Measurements from ENCODE around the gene BCKDK.

The BCKDK gene

GRCh38 chr16:31080756-31081419 lies 27.3 kb upstream of the BCKDK start:
- Histone ChIP-seq H3K4me3 (ENCODE audit: control insufficient read depth in 1 of 7, extremely low read depth in 1 of 7, insufficient read depth in 4 of 7, low read depth in 2 of 7, low read length in 6 of 7) (no peak overlapping the region), H3K27ac (ENCODE audit: insufficient read depth in 1 of 2, low read depth in 1 of 2, low read length in 2 of 2, poor library complexity in 1 of 2, severe bottlenecking in 2 of 2) (no peak overlapping the region), H3K4me1 (ENCODE audit: control extremely low read depth in 1 of 4, control insufficient read depth in 4 of 4, insufficient read depth in 4 of 4, low read length in 3 of 4) (peaks cover 0 to 15% (median 3%) of the 10 kb centered on the region in 4 experiments), H3K9me3 (ENCODE audit: control extremely low read depth in 1 of 5, control insufficient read depth in 4 of 5, insufficient read depth in 2 of 5, low read depth in 1 of 5, low read length in 4 of 5) (no peaks in the 10 kb centered on the region), H3K27me3 (replicated peaks in 2 of 5; ENCODE audit: control insufficient read depth in 4 of 5, insufficient read depth in 5 of 5, low read length in 4 of 5) (no peaks in the 10 kb centered on the region), H3K36me3 (ENCODE audit: control insufficient read depth in 4 of 4, insufficient read depth in 4 of 4, low read length in 3 of 4) (peaks cover 6 to 95% (median 71%) of the 10 kb centered on the region in 4 experiments)
- POLR2A ChIA-PET = no interaction called here
- 93% methylated on average over 12 of the region's 13 CpGs for WGBS (ENCODE audit: insufficient coverage)
- CTCF ChIA-PET = interaction anchor here (0.6 to 2.1 kb wide), 2 partner anchors 10 to 122 kb away, joined by 3 to 7 read pairs; no protein-coding TSS in a partner anchor
- DNase-seq = no peak

DNA sequence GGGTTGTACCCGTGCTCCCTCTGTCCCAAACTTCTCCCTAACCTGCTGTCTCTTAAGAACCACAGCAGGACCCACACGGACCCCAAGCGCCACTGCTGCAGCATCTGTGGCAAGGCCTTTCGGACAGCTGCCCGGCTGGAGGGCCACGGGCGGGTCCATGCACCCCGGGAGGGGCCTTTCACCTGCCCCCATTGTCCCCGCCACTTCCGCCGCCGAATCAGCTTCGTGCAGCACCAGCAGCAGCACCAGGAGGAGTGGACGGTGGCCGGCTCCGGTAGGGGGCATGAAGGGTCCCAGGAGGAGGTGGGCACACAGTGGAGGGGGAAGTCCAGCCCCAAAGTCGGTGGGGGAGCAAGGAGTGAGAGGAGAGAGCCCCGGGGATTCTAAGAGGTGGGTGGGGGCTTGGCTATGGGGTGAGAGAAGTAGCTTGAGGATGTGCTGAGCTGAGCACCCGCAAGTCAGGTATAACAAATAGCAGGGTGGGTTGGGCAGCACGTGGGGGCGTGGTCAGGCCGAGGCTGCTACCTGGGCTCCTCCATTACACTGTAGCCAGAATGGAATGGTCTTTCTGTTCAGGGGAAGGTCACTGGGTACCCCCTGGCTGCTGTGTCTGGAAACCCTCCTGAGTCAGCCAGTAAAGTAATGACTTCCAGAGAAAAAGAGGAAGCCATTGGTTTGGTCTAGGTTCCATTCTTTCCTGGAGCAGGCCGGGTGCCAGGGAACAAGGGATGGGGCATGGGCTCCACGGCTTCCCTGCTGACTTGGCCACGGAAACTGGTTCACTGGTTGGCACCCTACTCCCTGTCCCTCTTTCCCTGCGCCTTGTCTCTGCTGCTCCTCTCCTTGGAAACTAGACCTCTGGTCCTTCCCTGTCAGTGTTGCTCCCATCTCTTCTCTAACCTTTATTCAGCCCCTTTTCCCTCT lies 26.5 kb upstream of the BCKDK start:
- Histone ChIP-seq H3K27me3 (replicated peaks in 2 of 5; ENCODE audit: control insufficient read depth in 4 of 5, insufficient read depth in 5 of 5, low read length in 4 of 5) (no peaks in the 10 kb centered on the region), H3K4me1 (ENCODE audit: control extremely low read depth in 1 of 4, control insufficient read depth in 4 of 4, insufficient read depth in 4 of 4, low read length in 3 of 4) (peaks cover 0 to 15% (median 3%) of the 10 kb centered on the region in 4 experiments), H3K36me3 (ENCODE audit: control insufficient read depth in 4 of 4, insufficient read depth in 4 of 4, low read length in 3 of 4) (peaks cover 6 to 91% (median 66%) of the 10 kb centered on the region in 4 experiments), H3K27ac (ENCODE audit: insufficient read depth in 1 of 2, low read depth in 1 of 2, low read length in 2 of 2, poor library complexity in 1 of 2, severe bottlenecking in 2 of 2) (no peak overlapping the region), H3K9me3 (ENCODE audit: control extremely low read depth in 1 of 5, control insufficient read depth in 4 of 5, insufficient read depth in 2 of 5, low read depth in 1 of 5, low read length in 4 of 5) (no peaks in the 10 kb centered on the region), H3K4me3 (ENCODE audit: control insufficient read depth in 1 of 7, extremely low read depth in 1 of 7, insufficient read depth in 4 of 7, low read depth in 2 of 7, low read length in 6 of 7) (no peak overlapping the region)
- 92% methylated on average over 21 of the region's 26 CpGs for WGBS (ENCODE audit: insufficient coverage)
- POLR2A ChIA-PET = no interaction called here
- CTCF ChIA-PET = interaction anchor here (0.6 kb wide), 1 partner anchor 123 kb away, joined by 3 read pairs; no protein-coding TSS in a partner anchor
- no peak for DNase-seq

DNA sequence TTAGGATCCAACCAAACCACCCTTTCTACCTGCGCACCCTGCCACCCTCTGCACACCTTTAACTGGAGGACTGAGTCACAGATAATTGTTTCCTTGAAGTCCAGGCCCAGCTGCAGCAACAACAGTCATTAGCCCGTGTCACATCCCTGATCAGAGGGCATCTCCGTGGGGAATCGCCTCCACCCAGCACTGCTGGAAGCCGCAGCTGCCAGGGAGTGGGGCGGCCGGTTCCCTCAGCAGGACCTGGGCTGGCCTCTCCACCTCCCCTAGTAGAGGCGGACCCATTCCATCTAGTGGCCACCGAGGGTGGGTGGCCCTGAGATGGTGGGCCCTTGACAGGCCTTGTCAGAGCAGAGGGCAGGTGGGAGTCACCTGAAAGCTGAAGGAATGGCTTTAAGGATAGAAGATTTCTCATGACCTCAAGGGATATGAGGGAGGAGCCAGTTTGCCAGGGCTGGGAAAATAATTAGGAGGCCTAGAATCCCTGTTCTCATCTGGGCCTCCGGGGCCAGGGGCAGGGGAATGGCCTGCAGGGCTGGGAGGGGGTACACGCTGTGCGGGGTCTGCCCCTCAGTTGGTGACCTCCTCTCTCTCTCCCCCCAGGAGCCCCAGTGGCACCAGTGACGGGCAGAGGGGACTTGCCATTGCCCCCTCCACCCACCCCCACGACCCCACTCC lies 25.7 kb upstream of the BCKDK start:
- H3K27me3 ChIP-seq (replicated peaks in 2 of 5; ENCODE audit: control insufficient read depth in 4 of 5, insufficient read depth in 5 of 5, low read length in 4 of 5) = no peaks in the 10 kb centered on the region
- DNase-seq = no peak
- CTCF ChIA-PET = no interaction called here
- H3K4me1 ChIP-seq (ENCODE audit: control extremely low read depth in 1 of 4, control insufficient read depth in 4 of 4, insufficient read depth in 4 of 4, low read length in 3 of 4) = peaks cover 0 to 15% (median 3%) of the 10 kb centered on the region in 4 experiments
- H3K4me3 ChIP-seq (ENCODE audit: control insufficient read depth in 1 of 7, extremely low read depth in 1 of 7, insufficient read depth in 4 of 7, low read depth in 2 of 7, low read length in 6 of 7) = no peak overlapping the region
- H3K36me3 ChIP-seq (ENCODE audit: control insufficient read depth in 4 of 4, insufficient read depth in 4 of 4, low read length in 3 of 4) = peaks cover 6 to 90% (median 63%) of the 10 kb centered on the region in 4 experiments
- 95% methylated on average over 11 of the region's 14 CpGs for WGBS (ENCODE audit: insufficient coverage)
- H3K9me3 ChIP-seq (ENCODE audit: control extremely low read depth in 1 of 5, control insufficient read depth in 4 of 5, insufficient read depth in 2 of 5, low read depth in 1 of 5, low read length in 4 of 5) = no peaks in the 10 kb centered on the region
- no peak overlapping the region for H3K27ac ChIP-seq (ENCODE audit: insufficient read depth in 1 of 2, low read depth in 1 of 2, low read length in 2 of 2, poor library complexity in 1 of 2, severe bottlenecking in 2 of 2)
- POLR2A ChIA-PET = no interaction called here

GRCh38 chr16:31083081-31083480 lies 25.1 kb upstream of the BCKDK start:
- ChIA-PET POLR2A (no interaction called here), CTCF (no interaction called here)
- Histone ChIP-seq H3K27ac (ENCODE audit: insufficient read depth in 1 of 2, low read depth in 1 of 2, low read length in 2 of 2, poor library complexity in 1 of 2, severe bottlenecking in 2 of 2) (no peak overlapping the region), H3K9me3 (ENCODE audit: control extremely low read depth in 1 of 5, control insufficient read depth in 4 of 5, insufficient read depth in 2 of 5, low read depth in 1 of 5, low read length in 4 of 5) (no peaks in the 10 kb centered on the region), H3K4me1 (ENCODE audit: control extremely low read depth in 1 of 4, control insufficient read depth in 4 of 4, insufficient read depth in 4 of 4, low read length in 3 of 4) (peaks cover 0 to 15% (median 3%) of the 10 kb centered on the region in 4 experiments), H3K36me3 (ENCODE audit: control insufficient read depth in 4 of 4, insufficient read depth in 4 of 4, low read length in 3 of 4) (peaks cover 6 to 85% (median 59%) of the 10 kb centered on the region in 4 experiments), H3K27me3 (replicated peaks in 2 of 5; ENCODE audit: control insufficient read depth in 4 of 5, insufficient read depth in 5 of 5, low read length in 4 of 5) (no peaks in the 10 kb centered on the region), H3K4me3 (ENCODE audit: control insufficient read depth in 1 of 7, extremely low read depth in 1 of 7, insufficient read depth in 4 of 7, low read depth in 2 of 7, low read length in 6 of 7) (no peak overlapping the region)
- no CpG with 5 or more reads among the region's 9 CpGs for WGBS (ENCODE audit: insufficient coverage)
- DNase-seq = no peak

GRCh38 chr16:31083556-31083955 lies 24.6 kb upstream of the BCKDK start:
- no peak for DNase-seq
- POLR2A ChIA-PET = interaction anchor here (1.2 kb wide), 1 partner anchor 67 kb away, joined by 4 read pairs; no protein-coding TSS in a partner anchor
- Histone ChIP-seq H3K9me3 (ENCODE audit: control extremely low read depth in 1 of 5, control insufficient read depth in 4 of 5, insufficient read depth in 2 of 5, low read depth in 1 of 5, low read length in 4 of 5) (no peaks in the 10 kb centered on the region), H3K27me3 (replicated peaks in 2 of 5; ENCODE audit: control insufficient read depth in 4 of 5, insufficient read depth in 5 of 5, low read length in 4 of 5) (no peaks in the 10 kb centered on the region), H3K4me3 (ENCODE audit: control insufficient read depth in 1 of 7, extremely low read depth in 1 of 7, insufficient read depth in 4 of 7, low read depth in 2 of 7, low read length in 6 of 7) (no peak overlapping the region), H3K36me3 (ENCODE audit: control insufficient read depth in 4 of 4, insufficient read depth in 4 of 4, low read length in 3 of 4) (peaks cover 6 to 83% (median 60%) of the 10 kb centered on the region in 4 experiments), H3K27ac (ENCODE audit: insufficient read depth in 1 of 2, low read depth in 1 of 2, low read length in 2 of 2, poor library complexity in 1 of 2, severe bottlenecking in 2 of 2) (peak overlapping the region in 1 of 2 experiments; percentile 25), H3K4me1 (ENCODE audit: control extremely low read depth in 1 of 4, control insufficient read depth in 4 of 4, insufficient read depth in 4 of 4, low read length in 3 of 4) (peaks cover 0 to 13% (median 3%) of the 10 kb centered on the region in 4 experiments)
- WGBS (ENCODE audit: insufficient coverage) = 96% methylated on average over 4 of the region's 5 CpGs
- CTCF ChIA-PET = interaction anchor here (0.9 kb wide), 1 partner anchor 10 kb away, joined by 3 read pairs; no protein-coding TSS in a partner anchor

DNA sequence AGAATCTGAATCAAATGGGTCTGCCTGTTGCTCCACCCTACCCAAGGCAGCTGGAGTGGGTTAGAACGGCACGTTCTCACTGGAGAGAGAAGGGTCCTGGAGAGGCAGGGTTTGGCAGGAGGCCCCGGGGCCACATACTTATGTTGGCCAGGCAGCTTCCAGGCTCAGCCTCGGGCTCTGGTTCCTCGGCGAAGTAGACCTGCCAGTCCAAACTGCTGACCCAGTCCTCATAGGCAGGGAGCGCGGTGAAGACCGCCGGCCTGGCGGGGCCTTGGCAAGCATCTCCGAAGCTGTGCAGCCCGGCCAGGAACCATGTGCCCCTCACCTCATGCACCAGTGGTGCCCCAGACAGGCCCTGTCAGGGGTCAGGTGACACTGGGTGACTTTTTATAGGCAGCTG lies 24.2 kb upstream of the BCKDK start:
- no peak for DNase-seq
- CTCF ChIA-PET = interaction anchor here (0.9 kb wide), 1 partner anchor 9 kb away, joined by 3 read pairs; no protein-coding TSS in a partner anchor
- Histone ChIP-seq H3K36me3 (ENCODE audit: control insufficient read depth in 4 of 4, insufficient read depth in 4 of 4, low read length in 3 of 4) (peaks cover 8 to 83% (median 61%) of the 10 kb centered on the region in 4 experiments), H3K27ac (ENCODE audit: insufficient read depth in 1 of 2, low read depth in 1 of 2, low read length in 2 of 2, poor library complexity in 1 of 2, severe bottlenecking in 2 of 2) (no peak overlapping the region), H3K4me3 (ENCODE audit: control insufficient read depth in 1 of 7, extremely low read depth in 1 of 7, insufficient read depth in 4 of 7, low read depth in 2 of 7, low read length in 6 of 7) (no peak overlapping the region), H3K9me3 (ENCODE audit: control extremely low read depth in 1 of 5, control insufficient read depth in 4 of 5, insufficient read depth in 2 of 5, low read depth in 1 of 5, low read length in 4 of 5) (no peaks in the 10 kb centered on the region), H3K4me1 (ENCODE audit: control extremely low read depth in 1 of 4, control insufficient read depth in 4 of 4, insufficient read depth in 4 of 4, low read length in 3 of 4) (peaks cover 0 to 9% (median 3%) of the 10 kb centered on the region in 4 experiments), H3K27me3 (replicated peaks in 2 of 5; ENCODE audit: control insufficient read depth in 4 of 5, insufficient read depth in 5 of 5, low read length in 4 of 5) (no peaks in the 10 kb centered on the region)
- POLR2A ChIA-PET = interaction anchor here (1.2 kb wide), 1 partner anchor 68 kb away, joined by 4 read pairs; no protein-coding TSS in a partner anchor
- 96% methylated on average over 13 of the region's 13 CpGs for WGBS (ENCODE audit: insufficient coverage)
